ENCODE results near the gene MICAL2. TPM values are rescaled to one million over a fixed set of nuclear protein-coding genes. Genes with fewer than 3 reads are reported as not detected.

MICAL2 gene
- total RNA-seq, 1 donor from 2014 or later, result 197 TPM

GRCh38 chr11:12221051-12221535, 110.7 kb downstream of the MICAL2 start:
- no peak for ATAC-seq
- Histone ChIP-seq H3K9me3 (no peaks in the 10 kb centered on the region), H3K27me3 (no peaks in the 10 kb centered on the region), H3K27ac (no peak overlapping the region), H3K4me3 (no peak overlapping the region), H3K36me3 (peaks cover 36% of the 10 kb centered on the region), H3K4me1 (peaks cover 65% of the 10 kb centered on the region)
- intact Hi-C loops (cut with DNase I), result no loop called here
- no peak for DNase-seq
- TF ChIP-seq, protein P1, sequence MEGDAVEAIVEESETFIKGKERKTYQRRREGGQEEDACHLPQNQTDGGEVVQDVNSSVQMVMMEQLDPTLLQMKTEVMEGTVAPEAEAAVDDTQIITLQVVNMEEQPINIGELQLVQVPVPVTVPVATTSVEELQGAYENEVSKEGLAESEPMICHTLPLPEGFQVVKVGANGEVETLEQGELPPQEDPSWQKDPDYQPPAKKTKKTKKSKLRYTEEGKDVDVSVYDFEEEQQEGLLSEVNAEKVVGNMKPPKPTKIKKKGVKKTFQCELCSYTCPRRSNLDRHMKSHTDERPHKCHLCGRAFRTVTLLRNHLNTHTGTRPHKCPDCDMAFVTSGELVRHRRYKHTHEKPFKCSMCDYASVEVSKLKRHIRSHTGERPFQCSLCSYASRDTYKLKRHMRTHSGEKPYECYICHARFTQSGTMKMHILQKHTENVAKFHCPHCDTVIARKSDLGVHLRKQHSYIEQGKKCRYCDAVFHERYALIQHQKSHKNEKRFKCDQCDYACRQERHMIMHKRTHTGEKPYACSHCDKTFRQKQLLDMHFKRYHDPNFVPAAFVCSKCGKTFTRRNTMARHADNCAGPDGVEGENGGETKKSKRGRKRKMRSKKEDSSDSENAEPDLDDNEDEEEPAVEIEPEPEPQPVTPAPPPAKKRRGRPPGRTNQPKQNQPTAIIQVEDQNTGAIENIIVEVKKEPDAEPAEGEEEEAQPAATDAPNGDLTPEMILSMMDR (IDR thresholded peaks at IDR 0.05), result no peak

DNA sequence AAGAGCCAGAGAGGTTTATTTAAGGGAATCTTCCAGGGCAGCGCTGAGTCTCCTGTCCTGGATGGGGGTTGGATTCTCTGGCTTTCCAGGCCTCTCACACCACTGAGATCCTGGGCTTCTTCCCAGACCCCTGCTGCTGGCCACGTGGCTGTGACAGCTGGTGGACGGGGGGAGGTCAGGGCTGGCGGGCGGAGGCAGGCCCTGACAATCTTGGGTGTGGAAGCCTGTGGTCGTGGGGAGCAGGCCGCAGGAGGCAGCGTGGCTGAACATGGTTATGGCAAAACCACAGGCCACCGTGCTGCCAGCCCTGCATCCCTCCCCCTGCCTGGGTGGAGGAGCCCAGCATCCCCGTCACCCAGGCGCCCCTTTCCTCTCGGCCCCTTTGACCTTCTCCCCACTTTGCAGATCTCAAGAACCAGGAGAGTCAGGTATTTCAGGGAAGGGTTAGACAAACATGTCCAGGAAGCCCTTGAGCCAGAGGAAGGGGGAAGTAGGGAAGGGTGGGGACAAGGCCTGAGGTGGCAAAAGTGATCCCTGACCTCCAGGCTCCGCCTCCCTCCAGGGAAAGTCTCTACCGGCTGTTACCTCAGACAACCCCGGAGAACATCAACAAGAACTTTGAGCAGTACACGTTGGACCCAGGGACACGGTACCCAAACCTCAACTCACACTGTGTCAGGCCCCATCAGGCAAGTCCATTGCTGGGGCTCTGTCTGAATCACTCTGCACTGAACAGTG, 111.8 kb downstream of the MICAL2 start:
- Histone ChIP-seq H3K9me3 (no peaks in the 10 kb centered on the region), H3K36me3 (peaks cover 37% of the 10 kb centered on the region), H3K27me3 (no peaks in the 10 kb centered on the region), H3K4me1 (peaks cover 65% of the 10 kb centered on the region), H3K4me3 (no peak overlapping the region), H3K27ac (peak overlapping the region; percentile 76)
- ATAC-seq (peak; percentile 78), DNase-seq (peak; percentile 82)
- TF ChIP-seq, protein P1 (IDR thresholded peaks at IDR 0.05), result no peak
- intact Hi-C loops (cut with DNase I), result no loop called here

- DNase-seq (no peak), ATAC-seq (peak; percentile 75)
- no peaks in the 10 kb centered on the region for H3K9me3 ChIP-seq
- intact Hi-C loops (cut with DNase I), result no loop called here
- no peaks in the 10 kb centered on the region for H3K27me3 ChIP-seq
- peaks cover 68% of the 10 kb centered on the region for H3K4me1 ChIP-seq
- H3K27ac ChIP-seq, result peak overlapping the region; percentile 76
- TF ChIP-seq, protein P1 (IDR thresholded peaks at IDR 0.05), result no peak
- H3K4me3 ChIP-seq, result no peak overlapping the region
- peaks cover 41% of the 10 kb centered on the region for H3K36me3 ChIP-seq
Observed at GRCh38 chr11:12223771-12224536, 113.6 kb downstream of the MICAL2 start.

DNA sequence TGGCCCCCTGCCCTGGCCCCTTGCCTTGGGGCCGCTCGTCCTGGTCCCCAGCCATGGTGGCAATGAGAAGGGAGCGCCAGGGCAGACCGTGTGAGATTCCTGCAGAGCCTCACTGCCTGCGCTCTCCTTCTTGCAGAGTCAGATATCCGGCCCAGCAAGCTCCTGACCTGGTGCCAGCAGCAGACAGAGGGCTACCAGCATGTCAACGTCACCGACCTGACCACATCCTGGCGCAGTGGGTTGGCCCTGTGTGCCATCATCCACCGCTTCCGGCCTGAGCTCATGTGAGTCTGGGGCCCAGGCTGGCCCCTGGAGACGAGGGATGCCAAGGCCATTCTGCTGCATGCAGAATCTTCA, 114.1 kb downstream of the MICAL2 start:
- H3K27ac ChIP-seq, result peak overlapping the region; percentile 76
- peak; percentile 53 for ATAC-seq
- TF ChIP-seq, protein P1 (IDR thresholded peaks at IDR 0.05), result no peak
- H3K4me3 ChIP-seq, result no peak overlapping the region
- intact Hi-C loops (cut with DNase I), result no loop called here
- peak; percentile 84 for DNase-seq
- peaks cover 68% of the 10 kb centered on the region for H3K4me1 ChIP-seq
- no peaks in the 10 kb centered on the region for H3K9me3 ChIP-seq
- peaks cover 42% of the 10 kb centered on the region for H3K36me3 ChIP-seq
- H3K27me3 ChIP-seq, result no peaks in the 10 kb centered on the region

DNA sequence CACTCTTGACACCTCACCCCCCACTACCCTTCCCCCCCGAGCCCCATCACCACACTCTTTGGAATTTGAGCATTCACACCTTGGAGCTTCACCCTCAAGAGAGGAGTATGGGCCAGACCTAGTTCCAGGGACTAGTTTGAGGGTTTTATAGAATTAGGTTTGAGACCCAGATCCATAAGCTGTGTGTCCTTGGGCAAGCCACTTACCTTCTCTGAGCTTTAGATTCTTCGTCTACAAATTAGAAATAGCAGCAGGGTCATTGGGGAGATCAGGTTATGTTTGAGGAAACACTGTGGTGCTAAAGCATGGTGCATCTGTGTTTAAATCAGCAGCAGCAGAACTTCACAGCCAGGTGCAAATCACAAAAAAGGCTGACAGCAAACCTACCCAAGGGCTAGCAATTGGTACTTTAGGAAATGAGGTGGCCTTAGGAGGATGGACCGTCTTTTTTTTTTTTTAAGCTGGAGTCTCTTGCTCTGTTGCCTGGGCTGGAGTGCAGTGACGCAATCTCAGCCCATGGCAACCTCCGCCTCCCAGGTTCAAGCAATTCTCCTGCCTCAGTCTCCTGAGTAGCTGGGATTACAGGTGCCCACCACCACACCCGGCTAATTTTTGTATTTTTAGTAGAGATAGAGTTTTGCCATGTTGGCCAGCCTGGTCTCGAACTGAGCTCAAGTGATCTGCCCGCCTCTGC, 114.8 kb downstream of the MICAL2 start:
- no peaks in the 10 kb centered on the region for H3K9me3 ChIP-seq
- no peak overlapping the region for H3K4me3 ChIP-seq
- ATAC-seq, result no peak
- intact Hi-C loops (cut with DNase I), result no loop called here
- TF ChIP-seq, protein P1 (IDR thresholded peaks at IDR 0.05), result no peak
- peaks cover 49% of the 10 kb centered on the region for H3K36me3 ChIP-seq
- no peak for DNase-seq
- peak overlapping the region; percentile 76 for H3K27ac ChIP-seq
- no peaks in the 10 kb centered on the region for H3K27me3 ChIP-seq
- H3K4me1 ChIP-seq, result peaks cover 61% of the 10 kb centered on the region

All from upper lobe of right lung (tissue), 1 donor.